Body of pancreas (tissue), 4 donors: Measurements from ENCODE around the gene IPPK.

Experiments used
- CTCF ChIP-seq, 7 experiments: fragments of 450-650 bp in 4 of 7; fragments of 200-600 bp in 3 of 7; sonication (generic) in 3 of 7; IDR thresholded peaks; one replicate each; pipeline ENCODE4 v1.5.1; 2016 to 2019; ENCODE audit warnings: antibody characterized with exemption in 7 of 7
- POLR2A ChIP-seq, 3 donors: fragments of 450-650 bp; IDR thresholded peaks; one replicate each; pipeline ENCODE4 v1.6.1; 2016; ENCODE audit warnings: antibody characterized with exemption in 3 of 3, mild to moderate bottlenecking in 2 of 3

DNA sequence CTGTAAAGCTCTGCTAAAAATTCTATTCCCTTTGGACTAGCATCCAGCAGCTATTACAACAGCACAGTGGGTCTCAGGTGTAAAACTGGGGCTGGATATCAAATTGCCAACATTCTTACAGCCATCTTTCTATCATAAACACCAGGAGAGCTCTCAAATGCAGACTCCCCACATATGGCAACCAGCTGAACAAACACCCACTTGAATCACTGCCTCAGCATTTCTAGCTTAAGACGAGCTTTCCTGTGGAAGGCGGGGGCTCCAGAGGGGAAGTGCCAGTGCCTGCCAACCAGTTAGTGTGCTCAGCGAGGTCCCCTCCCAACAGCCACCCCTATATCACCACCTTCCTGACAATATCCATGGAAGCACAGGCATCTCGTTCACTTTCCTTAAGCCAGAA, 62.2 kb downstream of the IPPK start:
- TF ChIP-seq POLR2A (IDR thresholded peaks at IDR 0.05) (no peak), CTCF (IDR thresholded peaks at IDR 0.05) (no peak)
